GM12878 (cell line): Measurements from ENCODE around the gene MYLK4. TPM values are rescaled to one million over a fixed set of nuclear protein-coding genes. Genes with fewer than 3 reads are reported as not detected.

Source experiments
- ATAC-seq: fragments of 200-7000 bp; cut with Tn5 transposase; 3 replicates; pipeline ENCODE4 v1.9.1; 2020; ENCODE audit warnings: mild to moderate bottlenecking, moderate library complexity
- BruUV-seq: library from RNA; stranded (reverse); fragments of 400-500 nt; replicated peaks from 2 replicates; lab custom pipeline; 2021; lab: Mats Ljungman, UMichigan
- CTCF ChIA-PET: fragments of 300-600 bp; sonication (Branson Sonifier 250); formaldehyde crosslinking; extraction: SDS; loops from one replicate; lab custom pipeline; 2021; ENCODE audit warnings: inconsistent platforms; lab: Yijun Ruan, JAX
- POLR2A ChIA-PET: fragments of 350-600 bp; formaldehyde crosslinking; extraction: SDS; loops from one replicate; lab custom pipeline; 2021; ENCODE audit warnings: inconsistent platforms; lab: Charles Lee
- RAD21 ChIA-PET: fragments of 300-600 bp; sonication (Branson Sonifier 250); formaldehyde crosslinking; loops from one replicate; lab custom pipeline; 2023; ENCODE audit warnings: antibody characterized with exemption; ENCODE audit not compliant: unreplicated experiment; lab: Charles Lee
- SMC1A ChIA-PET: fragments of 300-600 bp; sonication (Branson Sonifier 250); formaldehyde crosslinking; loops from one replicate; lab custom pipeline; 2023; ENCODE audit not compliant: unreplicated experiment, uncharacterized antibody; lab: Charles Lee
- DNase-seq: peaks from one replicate; pipeline ENCODE4 v3.0.0-alpha.2; 2011; ENCODE audit warnings: low read depth, low spot score
- FAIRE-seq: peaks from 3 replicates; lab custom pipeline; 2011; peaks lifted over from hg19 to GRCh38; lab: Jason Lieb, UNC
- H2AFZ ChIP-seq: 2 replicates; pipeline ENCODE4 v1.6.0; 2011; ENCODE audit warnings: low read depth, low read length, control low read depth; ENCODE audit not compliant: control insufficient read depth
- H3K27ac ChIP-seq: 2 replicates; pipeline ENCODE4 v1.5.1; 2011; ENCODE audit warnings: control low read depth; ENCODE audit not compliant: control insufficient read depth, insufficient read depth
- H3K27me3 ChIP-seq, 2 experiments: replicated peaks in 1 of 2; 2 replicates each; pipeline versions ENCODE4 v1.6.0 to v1.6.1; 2011; ENCODE audit warnings: low read length in 1 of 2; ENCODE audit not compliant: control insufficient read depth in 2 of 2, insufficient read depth in 2 of 2
- H3K36me3 ChIP-seq, 2 experiments: 2 replicates each; pipeline ENCODE4 v1.5.1; 2011; ENCODE audit warnings: low read length in 1 of 2; ENCODE audit not compliant: control insufficient read depth in 2 of 2, insufficient read depth in 2 of 2
- H3K4me1 ChIP-seq: 2 replicates; pipeline ENCODE4 v1.6.1; 2011; ENCODE audit warnings: mild to moderate bottlenecking, low read length, moderate library complexity, mixed read lengths; ENCODE audit not compliant: control insufficient read depth, insufficient read depth
- H3K4me2 ChIP-seq: 2 replicates; pipeline ENCODE4 v1.6.0; 2011; ENCODE audit warnings: control low read depth; ENCODE audit not compliant: control insufficient read depth, insufficient read depth
- H3K4me3 ChIP-seq: fragments of 200-600 bp; sonication (generic); 2 replicates; pipeline ENCODE4 v1.5.1; 2016
- H3K79me2 ChIP-seq: 2 replicates; pipeline ENCODE4 v1.6.0; 2011; ENCODE audit warnings: low read length; ENCODE audit not compliant: control insufficient read depth, insufficient read depth
- H3K9ac ChIP-seq: 2 replicates; pipeline ENCODE4 v1.8.0; 2011; ENCODE audit warnings: low read length, control low read depth, mixed read lengths; ENCODE audit not compliant: control insufficient read depth, insufficient read depth
- H3K9me3 ChIP-seq: replicated peaks from 3 replicates; pipeline ENCODE4 v1.5.1; 2011; ENCODE audit warnings: mild to moderate bottlenecking, low read length; ENCODE audit not compliant: control insufficient read depth, insufficient read depth
- H4K20me1 ChIP-seq: 2 replicates; pipeline ENCODE4 v1.6.0; 2011; ENCODE audit not compliant: control insufficient read depth, insufficient read depth
- ASH2L ChIP-seq: fragments of 300-600, 200-600 bp; sonication (generic); IDR thresholded peaks from 2 replicates; pipeline ENCODE4 v1.6.1; 2017; ENCODE audit warnings: low read depth, mild to moderate bottlenecking, borderline replicate concordance
- LARP7 ChIP-seq: fragments of 450-650 bp; IDR thresholded peaks from 2 replicates; pipeline ENCODE4 v1.6.1; 2017; ENCODE audit warnings: mild to moderate bottlenecking
- MXI1 ChIP-seq: fragments of 150-350 bp; IDR thresholded peaks from 2 replicates; pipeline ENCODE4 v1.6.1; 2011; ENCODE audit warnings: low read depth, mild to moderate bottlenecking, inconsistent platforms, low read length, improper control_type of control experiment
- NR2C1 ChIP-seq: fragments of 450-650 bp; IDR thresholded peaks from 2 replicates; pipeline ENCODE4 v1.6.1; 2017; ENCODE audit warnings: antibody characterized with exemption, mild to moderate bottlenecking, moderate library complexity
- SRF ChIP-seq, 2 experiments: IDR thresholded peaks; 2 replicates each; pipeline ENCODE4 v1.6.1; 2011; ENCODE audit warnings: low read depth in 2 of 2, low read length in 2 of 2, mild to moderate bottlenecking in 1 of 2, moderate library complexity in 1 of 2
- SUPT20H ChIP-seq: IDR thresholded peaks from 2 replicates; pipeline ENCODE4 v1.6.1; 2011; ENCODE audit warnings: low read depth, mild to moderate bottlenecking, low read length, moderate library complexity, borderline replicate concordance; ENCODE audit not compliant: control insufficient read depth
- ZSCAN29 ChIP-seq: fragments of 450-650 bp; IDR thresholded peaks from 2 replicates; pipeline ENCODE4 v1.6.1; 2017; ENCODE audit warnings: mild to moderate bottlenecking, moderate library complexity
- WGBS: methylation state at CpG from one replicate; pipeline ENCODE4 v1.1.6; 2016; ENCODE audit warnings: low lambda C conversion rate; ENCODE audit not compliant: insufficient replicate concordance, insufficient coverage; ENCODE audit errors: missing lambda C conversion rate; 5-methylcytosine and 5-hydroxymethylcytosine counted together
- in situ Hi-C: fragments of 300-500 bp; cut with MboI; formaldehyde crosslinking; loops from 9 replicates; pipeline ENCODE4 v1.14.3; 2018; ENCODE audit warnings: mixed read lengths
- intact Hi-C: fragments of 100-400 bp; cut with micrococcal nuclease; formaldehyde crosslinking; loops from one replicate; pipeline ENCODE4 v1.14.2; 2022; ENCODE audit not compliant: unreplicated experiment
- polyA plus RNA-seq, 11 experiments: library from polyadenylated mRNA; depleted of rRNA in 4 of 11; unstranded in 6 of 11; stranded (reverse) in 5 of 11; fragments of >200 nt; fragmentation: Nextera tagmentation in 4 of 11; fragmentation: Illumina TruSeq in 1 of 11; extraction: Ambion mirVana in 4 of 11; extraction: Trizol in 1 of 11; gene quantifications; 1 replicate in 1 of 11; 2 replicates in 10 of 11; pipeline versions ENCODE4 v1.2.1 to v1.2.3, GENCODE V29; 2011 to 2016; ENCODE audit warnings: inconsistent platforms in 2 of 11, missing spikeins in 2 of 11, low read depth in 1 of 11
- total RNA-seq, 4 experiments: library from RNA; depleted of rRNA in 3 of 4; stranded (reverse); fragments of >200 nt in 3 of 4; fragmentation: Illumina TruSeq in 1 of 4; extraction: Trizol in 1 of 4; gene quantifications; 2 replicates each; pipeline versions ENCODE4 v1.2.1 to v1.2.3, GENCODE V29; 2013 to 2021

The MYLK4 gene
- total and polyA plus RNA-seq, 10 of the 15 experiments (the other 5 are each of a cell fraction or from before 2014, with no cell fraction given) = under 0.01 to 0.09 (median 0.05) TPM; not detected in 1

DNA sequence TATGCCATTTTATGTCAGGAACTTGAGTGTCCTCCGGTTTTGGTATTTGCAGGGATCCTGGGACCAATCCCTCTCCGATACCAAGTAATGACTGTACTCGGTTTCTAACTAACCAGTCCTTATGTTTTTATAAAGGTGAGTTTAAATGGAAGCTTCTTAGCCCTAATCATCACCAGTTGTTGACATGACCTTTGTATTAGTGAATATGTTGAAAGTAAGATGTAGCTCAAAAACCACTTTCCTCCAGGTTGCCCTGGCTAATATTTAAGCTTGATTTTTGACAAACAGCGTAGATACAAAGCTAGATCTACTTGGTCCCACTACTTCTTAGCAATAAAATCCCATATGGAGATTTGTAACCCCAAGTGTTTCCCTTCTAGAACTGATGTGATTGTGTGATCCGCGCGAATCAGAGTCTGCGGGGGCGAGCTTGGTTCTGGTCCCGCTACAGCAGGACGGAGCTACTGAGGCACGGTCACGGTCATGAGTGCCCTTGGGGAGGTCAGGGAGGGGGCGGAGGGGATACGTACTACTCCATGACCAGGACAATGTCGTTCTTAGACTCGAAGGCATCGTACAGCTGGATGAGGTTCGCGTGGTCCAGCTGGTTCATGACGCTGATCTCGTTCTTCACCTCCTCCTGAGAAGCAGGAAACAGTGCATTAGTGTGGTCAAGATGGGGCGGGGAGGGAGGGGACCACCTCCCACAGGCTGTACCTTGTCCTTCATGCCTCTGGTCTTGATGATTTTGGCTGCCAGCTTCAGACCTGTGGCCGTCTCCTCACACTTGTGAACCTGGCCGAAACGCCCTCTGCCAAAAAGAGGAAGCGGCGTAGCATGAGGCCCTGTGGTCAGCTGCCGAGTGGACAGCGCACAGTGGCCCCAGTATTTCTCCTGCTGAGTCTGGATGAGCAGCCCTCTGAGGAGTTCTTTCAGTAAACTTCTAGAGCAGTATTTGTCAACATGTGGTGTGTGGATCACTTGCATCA is 65.7 kb downstream of the MYLK4 start:
- Histone ChIP-seq H3K27ac (no peak overlapping the region), H4K20me1 (no peaks in the 10 kb centered on the region; the same call in 1 of the 2 replicates), H2AFZ (no peak overlapping the region), H3K4me2 (no peak overlapping the region), H3K9ac (no peak overlapping the region), H3K36me3 (no peaks in the 10 kb centered on the region), H3K9me3 (no peaks in the 10 kb centered on the region), H3K27me3 (no peaks in the 10 kb centered on the region; a peak in 2 of 4 replicates), H3K4me1 (no peaks in the 10 kb centered on the region), H3K4me3 (no peak overlapping the region), H3K79me2 (no peaks in the 10 kb centered on the region)
- ChIA-PET CTCF (interaction anchor here (0.7 to 1.1 kb wide), 2 partner anchors 10 to 66 kb away, joined by 3 to 4 read pairs; partner anchors contain the start of gene MYLK4), SMC1A (no interaction called here), POLR2A (no interaction called here), RAD21 (no interaction called here)
- DNase-seq (no peak), FAIRE-seq (no peak), ATAC-seq (no peak)
- intact Hi-C loops = no loop called here
- WGBS = 61% methylated on average over 29 of the region's 30 CpGs
- TF ChIP-seq ZSCAN29 (no peak), LARP7 (no peak), NR2C1 (no peak), MXI1 (no peak)
- in situ Hi-C loops = no loop called here
- BruUV-seq = no TSS peak

DNA sequence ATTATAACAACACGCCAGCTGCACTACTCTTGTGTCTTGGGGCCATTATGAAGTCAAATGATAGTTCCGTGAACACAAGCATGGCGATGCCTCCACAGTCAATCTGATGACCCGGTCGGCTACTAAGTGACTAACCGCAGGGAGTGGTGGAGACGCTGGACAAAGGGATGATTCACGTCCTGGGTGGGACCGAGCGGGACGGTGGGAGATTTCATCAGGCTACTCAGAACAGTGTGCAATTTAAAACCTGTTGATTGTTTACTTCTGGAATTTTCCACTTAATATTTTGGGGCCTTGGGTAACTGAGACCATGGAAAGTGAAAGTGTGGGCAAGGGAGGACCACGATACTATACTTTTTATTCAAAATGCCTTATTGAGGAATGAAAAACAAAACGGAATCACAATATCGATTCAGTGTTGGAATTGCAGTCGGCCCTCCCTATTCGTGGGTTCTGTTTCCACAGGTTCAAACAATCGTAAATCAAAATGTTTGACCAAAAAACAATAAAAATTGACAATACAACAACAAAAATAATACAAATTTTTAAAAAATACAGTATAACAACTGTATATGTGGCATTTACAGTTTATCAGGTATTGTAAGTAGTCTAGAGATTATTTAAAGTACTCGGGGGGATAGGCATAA is 66.5 kb downstream of the MYLK4 start:
- H3K4me1 ChIP-seq = no peaks in the 10 kb centered on the region
- FAIRE-seq = no peak
- H3K4me2 ChIP-seq = no peak overlapping the region
- no TSS peak for BruUV-seq
- no peak for ATAC-seq
- H3K4me3 ChIP-seq = no peak overlapping the region
- H3K9ac ChIP-seq = no peak overlapping the region
- no peak for DNase-seq
- no peaks in the 10 kb centered on the region for H3K36me3 ChIP-seq
- no peaks in the 10 kb centered on the region for H3K79me2 ChIP-seq
- ChIA-PET CTCF (interaction anchor here (1.1 kb wide), 1 partner anchor 11 kb away, joined by 4 read pairs; no protein-coding TSS in a partner anchor), SMC1A (no interaction called here), RAD21 (no interaction called here)
- intact Hi-C loops = no loop called here
- H4K20me1 ChIP-seq = no peaks in the 10 kb centered on the region; the same call in 1 of the 2 replicates
- H3K27me3 ChIP-seq = no peaks in the 10 kb centered on the region; a peak in 2 of 4 replicates
- no peak overlapping the region for H2AFZ ChIP-seq
- H3K9me3 ChIP-seq = no peaks in the 10 kb centered on the region
- no peak overlapping the region for H3K27ac ChIP-seq
- in situ Hi-C loops = no loop called here
- WGBS = 75% methylated on average over 18 of the region's 18 CpGs
- TF ChIP-seq ASH2L (no peak), SRF (IDR thresholded peaks at IDR 0.05; ENCODE audit: low read depth in 2 of 2, low read length in 2 of 2) (no peak), SUPT20H (no peak)
- TF ChIP-seq, all 136 proteins: peak for 0
- POLR2A ChIA-PET = no interaction called here
